NCI-H187 (cell line): ENCODE measurements around the gene FOXD1.
"Not testable (repeated sequence)": the region's sequence is repeated elsewhere in the genome, so short reads cannot be mapped to it uniquely, and the experiment has no call there.

Experiments used
- DNase-seq, 2 experiments: peaks; one replicate each; lab custom pipeline; 2025; lab: John Stamatoyannopoulos, UW

The FOXD1 gene

DNA sequence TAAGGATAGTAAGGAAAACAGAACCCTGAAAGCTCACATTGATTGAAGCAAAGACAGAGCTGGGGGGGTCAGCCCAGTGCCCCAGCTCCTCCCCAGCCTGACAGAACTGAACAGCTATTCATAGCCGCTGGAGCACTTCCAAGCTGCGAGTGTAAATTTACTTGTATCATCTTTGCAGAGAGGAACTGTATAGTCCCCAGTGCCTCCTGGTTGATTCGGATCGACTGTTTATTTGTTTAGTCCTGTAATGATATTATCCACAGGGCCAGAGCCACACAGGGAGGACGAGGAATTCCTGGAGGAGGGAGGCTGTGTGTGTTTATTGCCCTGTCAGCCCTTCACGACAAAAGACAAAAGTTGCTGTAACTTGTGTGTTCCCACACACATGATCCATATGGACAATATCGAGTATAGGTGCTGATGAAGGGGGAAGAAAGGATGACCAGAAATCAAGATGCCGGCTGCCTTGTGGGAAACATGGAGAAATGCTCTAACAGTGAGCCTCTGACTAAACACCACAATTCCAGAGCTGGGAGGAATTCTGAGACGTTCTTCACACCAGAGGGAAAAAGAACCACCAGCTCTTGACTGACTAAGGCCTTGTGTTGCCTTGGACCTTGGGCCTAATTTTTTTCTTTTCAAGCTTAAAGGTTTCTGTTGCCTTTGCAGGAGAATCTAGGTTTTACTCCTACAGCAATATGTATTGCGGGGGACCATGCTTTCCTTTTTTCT lies 31.1 kb downstream of the FOXD1 start:
- DNase-seq = no peak

DNA sequence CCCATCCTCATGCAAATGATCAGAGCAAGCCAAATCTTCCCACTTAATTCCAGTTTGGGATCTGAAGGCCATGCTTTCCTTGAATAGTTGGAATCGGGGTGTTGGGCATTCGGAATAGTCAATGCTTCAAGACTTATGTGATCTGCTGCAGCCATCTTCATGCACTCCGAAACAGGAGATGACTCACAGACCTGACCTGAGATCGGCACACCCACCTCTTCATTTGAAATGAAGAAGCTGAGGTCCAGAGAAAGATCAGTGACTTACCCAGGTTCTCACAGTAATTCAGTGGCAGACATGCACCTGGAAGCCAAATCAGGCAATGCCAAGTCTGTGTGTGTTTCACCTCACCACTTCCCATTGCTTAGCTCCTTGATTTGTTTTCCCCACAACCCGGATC lies 33.0 kb downstream of the FOXD1 start:
- DNase-seq = no peak

DNA sequence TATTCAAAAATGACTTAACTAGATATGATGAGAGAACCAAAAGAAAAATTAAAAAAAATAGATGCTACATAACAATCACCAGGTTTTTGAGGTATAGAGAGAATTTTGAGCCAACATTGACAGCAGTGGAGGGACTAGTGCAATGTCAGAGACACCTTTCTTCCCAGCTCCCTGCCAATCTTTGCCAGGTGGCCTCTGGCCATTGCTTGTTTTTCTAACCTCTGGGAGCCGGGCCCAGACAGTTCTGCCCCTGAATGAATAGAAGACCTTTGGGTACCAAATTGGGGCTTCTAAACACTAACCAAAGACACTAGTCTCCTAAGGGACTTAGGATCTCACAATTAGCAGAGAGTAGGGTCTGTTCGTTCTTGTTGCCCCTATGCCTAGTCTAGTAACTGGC lies 33.4 kb downstream of the FOXD1 start:
- DNase-seq = no peak

DNA sequence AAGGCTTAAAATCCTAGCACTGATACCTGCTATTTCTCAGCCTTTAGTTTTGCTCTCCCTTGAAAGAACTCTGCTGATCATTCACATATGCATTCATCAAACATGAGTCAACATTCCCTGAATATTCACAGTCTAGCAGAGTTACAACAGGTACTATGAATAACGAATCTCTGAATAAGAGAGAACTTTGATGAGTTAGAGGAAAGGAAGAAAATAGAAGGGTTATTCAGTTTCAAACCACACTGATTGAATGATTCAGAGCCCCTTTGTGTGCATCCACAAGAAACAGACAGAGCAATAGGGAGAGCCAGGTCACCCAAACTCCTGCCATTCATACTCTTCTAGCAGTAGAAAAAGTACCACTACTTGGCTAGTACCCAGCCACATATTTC lies 36.0 kb downstream of the FOXD1 start:
- no peak for DNase-seq

DNA sequence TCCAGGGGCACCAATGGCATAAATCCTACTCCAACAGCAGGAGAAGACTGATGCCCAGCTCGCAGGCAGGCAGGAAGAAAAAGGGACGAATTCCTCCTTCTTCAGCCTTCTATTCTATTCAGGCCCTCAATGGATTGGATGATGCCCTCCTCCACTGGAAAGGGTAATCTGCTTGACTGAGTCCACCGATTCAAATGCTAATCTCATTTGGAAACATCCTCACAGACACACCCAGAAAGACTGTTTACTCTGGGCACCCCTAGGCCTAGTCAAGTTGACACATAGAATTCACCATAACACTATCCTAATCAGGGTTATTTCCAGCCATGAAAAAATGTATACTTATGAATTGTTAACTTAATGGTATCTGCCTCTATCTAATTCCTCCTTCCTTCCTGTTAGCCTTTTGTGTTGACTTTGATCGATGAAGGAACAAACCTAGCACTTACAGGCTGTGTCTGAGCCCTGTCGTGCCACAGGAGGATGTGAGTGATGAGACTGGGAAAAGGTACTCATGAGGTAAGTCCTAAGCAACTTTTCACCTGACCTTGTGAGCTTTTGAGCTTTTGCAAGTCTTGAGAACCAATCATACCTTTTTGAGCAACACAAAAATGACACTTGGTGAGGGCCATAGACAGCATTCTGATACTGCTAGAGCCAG lies 36.5 kb downstream of the FOXD1 start:
- no peak for DNase-seq

DNA sequence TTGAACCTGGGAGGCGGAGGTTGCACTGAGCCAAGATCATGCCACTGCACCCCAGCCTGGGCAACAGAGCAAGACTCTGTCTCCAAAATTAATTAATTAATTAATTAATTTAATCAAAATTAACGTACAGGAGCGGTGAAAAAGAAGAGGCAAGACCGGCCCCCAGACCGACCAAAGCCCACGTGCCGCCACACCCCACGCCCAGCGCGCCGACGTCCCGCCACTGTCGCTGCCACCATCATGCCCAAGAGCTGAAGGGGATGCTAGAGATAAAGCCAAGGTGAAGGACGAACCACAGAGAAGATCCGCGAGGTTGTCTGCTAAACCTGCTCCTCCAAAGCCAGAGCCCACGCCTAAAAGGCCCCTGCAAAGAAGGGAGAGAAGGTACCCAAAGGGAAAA lies 38.6 kb downstream of the FOXD1 start:
- DNase-seq = not testable (repeated sequence)

DNA sequence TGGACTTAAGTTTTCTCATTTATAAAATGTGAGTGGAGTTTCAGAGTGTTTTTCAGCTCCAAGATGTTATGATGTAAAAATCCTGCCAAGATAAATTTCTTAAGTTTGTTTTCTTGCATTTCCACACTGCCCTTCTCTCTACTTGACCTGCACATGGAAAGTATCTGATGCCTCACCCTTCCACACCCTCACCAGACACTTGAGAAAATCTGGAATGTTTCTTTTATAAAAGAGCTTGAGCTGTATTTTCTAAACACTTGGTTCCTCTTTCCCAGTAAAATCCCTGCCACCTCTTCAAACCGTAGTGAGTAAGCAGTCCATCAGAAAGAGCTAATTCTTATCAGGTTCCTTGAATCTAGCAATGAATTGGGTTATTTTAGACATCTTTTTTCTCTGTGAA lies 42.9 kb downstream of the FOXD1 start:
- DNase-seq = no peak

DNA sequence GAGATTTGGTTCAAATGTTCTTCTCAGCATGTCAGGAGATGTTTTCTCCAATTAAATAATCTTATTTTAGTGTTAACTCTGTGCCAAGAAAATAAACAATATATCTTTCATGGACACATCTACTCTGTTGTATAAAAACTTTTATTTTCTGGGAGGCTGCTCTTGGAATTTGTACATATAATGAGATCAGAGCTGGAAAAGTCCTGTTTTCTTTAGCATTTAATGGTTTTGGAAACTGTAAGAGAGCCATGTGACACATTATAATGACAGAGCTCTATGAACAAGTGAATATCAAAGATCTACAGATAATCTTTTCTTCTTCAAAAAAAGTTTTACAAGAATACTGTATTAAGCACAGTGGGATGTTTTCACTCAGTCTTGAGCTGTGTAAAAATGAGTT lies 48.8 kb downstream of the FOXD1 start:
- no peak for DNase-seq
